NB4 (cell line): ENCODE measurements around the gene FAM170B.

Experiments
- DNase-seq: peaks from one replicate; pipeline ENCODE4 v3.0.0; 2010; ENCODE audit warnings: low read depth
- H3K4me3 ChIP-seq: one replicate; pipeline ENCODE4 v1.5.1; 2011; ENCODE audit warnings: mild to moderate bottlenecking, low read depth, low read length, moderate library complexity
- MYC ChIP-seq: IDR thresholded peaks from 2 replicates; pipeline ENCODE4 v1.6.1; 2011; ENCODE audit warnings: low read depth, low read length
- POLR2A ChIP-seq: IDR thresholded peaks from 2 replicates; pipeline ENCODE4 v1.6.1; 2011; ENCODE audit warnings: mild to moderate bottlenecking; ENCODE audit not compliant: insufficient read length; ENCODE audit errors: extremely low read depth
- TF ChIP-seq, protein P1 (sequence below): IDR thresholded peaks from 2 replicates; pipeline ENCODE4 v1.6.1; 2011; ENCODE audit warnings: low read depth, low read length
- TF ChIP-seq, protein P2 (sequence below): IDR thresholded peaks from one replicate; pipeline ENCODE4 v1.5.1; 2012; ENCODE audit warnings: low read depth, low read length

FAM170B gene

DNA sequence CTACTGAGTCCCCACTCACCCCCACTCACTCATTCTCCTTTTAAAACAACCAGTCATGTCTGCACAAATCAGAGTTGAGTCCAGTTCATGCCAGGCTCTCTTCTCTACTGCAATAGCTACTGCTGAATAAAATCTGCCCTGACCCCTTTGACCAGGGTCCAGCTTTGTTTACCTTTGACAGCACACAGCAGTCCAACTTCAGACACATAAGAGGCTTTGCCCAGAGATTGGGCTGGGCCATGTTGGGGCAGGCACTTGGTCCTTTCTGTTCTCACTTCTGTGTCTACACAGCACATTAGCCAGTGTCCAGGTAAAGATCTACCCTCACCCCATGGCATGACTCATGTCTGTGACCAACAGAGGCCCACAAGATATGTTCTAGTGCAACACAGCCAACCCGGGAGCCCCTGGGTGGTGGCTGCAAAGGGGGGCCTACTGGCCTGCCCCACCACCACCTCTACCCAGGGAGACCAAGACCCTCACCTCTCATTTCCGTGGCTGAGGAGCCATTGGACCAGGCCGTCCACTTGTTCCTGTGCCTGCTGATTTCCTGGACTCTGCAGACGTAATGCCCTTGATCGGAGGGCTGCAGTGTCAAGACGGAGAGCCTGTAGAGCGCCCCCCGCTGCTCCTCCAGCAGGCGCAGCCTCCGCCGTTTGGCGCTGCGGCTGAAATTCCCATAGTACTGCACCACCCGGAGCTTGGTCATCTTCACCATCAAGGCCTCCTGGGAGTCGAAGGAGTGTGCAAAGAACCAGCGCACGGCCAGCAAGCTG, 26.5 kb downstream of the FAM170B start:
- no peak overlapping the region for H3K4me3 ChIP-seq
- TF ChIP-seq, protein P1, sequence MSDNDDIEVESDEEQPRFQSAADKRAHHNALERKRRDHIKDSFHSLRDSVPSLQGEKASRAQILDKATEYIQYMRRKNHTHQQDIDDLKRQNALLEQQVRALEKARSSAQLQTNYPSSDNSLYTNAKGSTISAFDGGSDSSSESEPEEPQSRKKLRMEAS, result no peak
- no peak for DNase-seq

DNA sequence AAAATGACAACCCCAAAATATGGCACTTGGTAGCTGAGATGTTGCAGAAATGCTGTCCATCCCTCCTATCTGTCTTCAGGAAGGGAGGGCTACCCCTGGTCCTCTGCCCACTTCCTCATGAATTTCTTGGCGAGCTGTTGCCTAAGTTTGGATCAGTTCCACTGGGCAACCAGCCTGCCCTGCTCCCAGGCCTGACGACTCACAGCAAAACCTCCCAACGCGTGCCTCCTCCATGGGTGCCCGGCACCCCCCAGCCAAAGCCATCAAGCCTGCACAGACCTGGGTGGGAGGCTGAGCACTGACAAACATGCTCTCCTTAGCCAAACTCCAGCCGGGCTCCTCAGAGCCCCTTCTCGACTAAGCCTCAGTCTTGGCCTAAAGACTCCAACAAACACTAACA, 27.4 kb downstream of the FAM170B start:
- H3K4me3 ChIP-seq, result no peak overlapping the region
- TF ChIP-seq MYC, result no peak
- TF ChIP-seq, protein P1, result no peak
- no peak for TF ChIP-seq POLR2A
- TF ChIP-seq, protein P2, sequence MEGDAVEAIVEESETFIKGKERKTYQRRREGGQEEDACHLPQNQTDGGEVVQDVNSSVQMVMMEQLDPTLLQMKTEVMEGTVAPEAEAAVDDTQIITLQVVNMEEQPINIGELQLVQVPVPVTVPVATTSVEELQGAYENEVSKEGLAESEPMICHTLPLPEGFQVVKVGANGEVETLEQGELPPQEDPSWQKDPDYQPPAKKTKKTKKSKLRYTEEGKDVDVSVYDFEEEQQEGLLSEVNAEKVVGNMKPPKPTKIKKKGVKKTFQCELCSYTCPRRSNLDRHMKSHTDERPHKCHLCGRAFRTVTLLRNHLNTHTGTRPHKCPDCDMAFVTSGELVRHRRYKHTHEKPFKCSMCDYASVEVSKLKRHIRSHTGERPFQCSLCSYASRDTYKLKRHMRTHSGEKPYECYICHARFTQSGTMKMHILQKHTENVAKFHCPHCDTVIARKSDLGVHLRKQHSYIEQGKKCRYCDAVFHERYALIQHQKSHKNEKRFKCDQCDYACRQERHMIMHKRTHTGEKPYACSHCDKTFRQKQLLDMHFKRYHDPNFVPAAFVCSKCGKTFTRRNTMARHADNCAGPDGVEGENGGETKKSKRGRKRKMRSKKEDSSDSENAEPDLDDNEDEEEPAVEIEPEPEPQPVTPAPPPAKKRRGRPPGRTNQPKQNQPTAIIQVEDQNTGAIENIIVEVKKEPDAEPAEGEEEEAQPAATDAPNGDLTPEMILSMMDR, result no peak
- no peak for DNase-seq

DNA sequence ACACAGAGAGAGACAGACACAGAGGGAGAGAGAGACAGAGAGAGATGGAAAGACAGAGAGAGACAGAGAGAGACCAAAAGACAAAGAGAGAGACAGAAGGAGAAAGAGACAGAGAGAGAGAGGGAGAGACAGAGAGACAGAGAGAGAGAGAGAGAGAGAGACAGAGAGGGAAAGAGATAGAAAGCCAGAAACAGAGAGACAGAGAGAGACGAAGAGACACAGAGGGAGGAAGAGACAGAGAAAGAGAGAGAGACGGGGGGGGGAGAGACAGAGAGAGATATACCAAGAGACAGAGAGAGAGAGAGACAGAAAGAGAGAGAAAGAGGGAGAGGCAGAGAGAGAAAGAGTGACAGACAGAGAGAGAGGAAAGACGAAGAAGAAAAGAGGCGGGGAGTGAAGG, 28.7 kb downstream of the FAM170B start:
- DNase-seq, result no peak

DNA sequence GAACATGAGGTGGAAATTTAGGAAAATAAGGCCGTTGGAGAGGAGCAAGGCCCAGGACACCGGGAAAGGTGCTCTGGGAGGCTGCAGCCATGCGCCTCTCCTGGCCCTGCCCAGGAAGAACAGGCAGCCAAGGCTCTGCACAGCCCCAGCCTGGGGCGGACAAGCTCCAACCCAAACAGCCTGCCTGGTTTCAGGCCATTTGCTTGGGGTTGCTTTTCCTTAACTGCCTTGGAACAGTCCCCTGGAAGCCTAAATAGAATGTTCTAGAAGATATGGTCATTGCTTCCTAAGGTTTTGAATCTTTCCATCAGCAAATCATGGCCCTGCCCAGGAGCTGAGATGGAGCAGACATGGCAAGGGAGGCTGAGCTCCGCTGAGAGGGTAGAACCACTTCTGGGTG, 29.5 kb downstream of the FAM170B start:
- no peak for DNase-seq
- TF ChIP-seq MYC (no peak), POLR2A (no peak)
- TF ChIP-seq, protein P2, result no peak
- TF ChIP-seq, protein P1, result no peak
- no peak overlapping the region for H3K4me3 ChIP-seq

More for the DNA sequence above, 28.7 kb downstream of the FAM170B start:
- H3K4me3 ChIP-seq, result no peak overlapping the region
- TF ChIP-seq POLR2A, result no peak
- TF ChIP-seq, protein P1, result no peak
- TF ChIP-seq MYC, result no peak
- TF ChIP-seq, protein P2, result no peak

DNA sequence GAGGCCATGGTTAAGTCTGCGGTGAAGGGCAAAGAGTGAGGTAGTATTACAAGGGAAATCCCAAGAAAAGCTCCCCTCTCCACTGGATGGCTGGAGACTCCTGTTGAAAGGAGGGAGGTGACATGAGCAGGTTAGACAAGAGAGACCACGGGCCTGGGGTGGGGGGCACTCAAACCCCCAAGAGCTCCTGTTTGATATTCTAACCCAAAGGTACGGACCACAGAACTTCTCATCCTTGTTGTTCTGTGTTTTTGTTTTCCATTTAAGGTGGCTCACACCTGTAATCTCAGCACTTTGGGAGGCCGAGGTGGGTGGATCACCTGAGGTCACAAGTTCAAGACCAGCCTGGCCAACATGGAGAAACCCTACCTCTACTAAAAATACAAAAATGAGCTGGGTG, 30.1 kb downstream of the FAM170B start:
- no peak for DNase-seq
- H3K4me3 ChIP-seq, result no peak overlapping the region
- TF ChIP-seq MYC (no peak), POLR2A (no peak)
- TF ChIP-seq, protein P2, result no peak
- TF ChIP-seq, protein P1, result no peak

GRCh38 chr10:49099046-49099445, 34.8 kb downstream of the FAM170B start:
- TF ChIP-seq MYC, result no peak
- no peak for TF ChIP-seq POLR2A
- TF ChIP-seq, protein P1, result no peak
- TF ChIP-seq, protein P2, result no peak
- no peak for DNase-seq
- no peak overlapping the region for H3K4me3 ChIP-seq
